Measurements from ENCODE around the gene PIP4K2C.

DNA sequence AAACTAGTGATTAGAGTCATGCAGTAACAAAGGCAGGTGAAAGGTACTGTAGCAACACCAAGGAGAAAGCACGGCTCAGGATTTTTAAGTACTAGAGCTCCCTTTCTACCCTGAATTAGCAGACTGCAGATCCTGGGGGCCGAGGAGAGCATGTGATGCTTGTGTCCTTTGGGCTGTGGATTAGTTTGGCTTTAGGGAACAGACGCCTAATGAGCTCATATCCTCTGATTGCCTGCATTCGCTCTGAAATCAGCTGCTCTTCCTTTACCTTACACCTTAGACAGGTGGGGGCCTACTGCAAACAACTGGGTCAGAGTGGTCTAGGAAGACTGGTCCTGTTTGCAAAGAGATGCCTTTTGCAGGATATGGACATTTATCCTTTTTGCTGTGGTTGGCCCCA is 2.2 kb downstream of the PIP4K2C start:
- TF ChIP-seq EZH2 (IDR thresholded peaks at IDR 0.05; ENCODE audit: low read depth), result no peak
- TF ChIP-seq, protein P1, sequence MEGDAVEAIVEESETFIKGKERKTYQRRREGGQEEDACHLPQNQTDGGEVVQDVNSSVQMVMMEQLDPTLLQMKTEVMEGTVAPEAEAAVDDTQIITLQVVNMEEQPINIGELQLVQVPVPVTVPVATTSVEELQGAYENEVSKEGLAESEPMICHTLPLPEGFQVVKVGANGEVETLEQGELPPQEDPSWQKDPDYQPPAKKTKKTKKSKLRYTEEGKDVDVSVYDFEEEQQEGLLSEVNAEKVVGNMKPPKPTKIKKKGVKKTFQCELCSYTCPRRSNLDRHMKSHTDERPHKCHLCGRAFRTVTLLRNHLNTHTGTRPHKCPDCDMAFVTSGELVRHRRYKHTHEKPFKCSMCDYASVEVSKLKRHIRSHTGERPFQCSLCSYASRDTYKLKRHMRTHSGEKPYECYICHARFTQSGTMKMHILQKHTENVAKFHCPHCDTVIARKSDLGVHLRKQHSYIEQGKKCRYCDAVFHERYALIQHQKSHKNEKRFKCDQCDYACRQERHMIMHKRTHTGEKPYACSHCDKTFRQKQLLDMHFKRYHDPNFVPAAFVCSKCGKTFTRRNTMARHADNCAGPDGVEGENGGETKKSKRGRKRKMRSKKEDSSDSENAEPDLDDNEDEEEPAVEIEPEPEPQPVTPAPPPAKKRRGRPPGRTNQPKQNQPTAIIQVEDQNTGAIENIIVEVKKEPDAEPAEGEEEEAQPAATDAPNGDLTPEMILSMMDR (conservative IDR thresholded peaks at IDR 0.05), result no peak

Data from PC-9 (cell line).